HepG2 (cell line): ENCODE measurements around the gene TLR1. TPM values are rescaled to one million over a fixed set of nuclear protein-coding genes. Genes with fewer than 3 reads are reported as not detected.

Experiments
- CEBPG ChIP-seq: IDR thresholded peaks from 2 replicates; pipeline ENCODE4 v1.6.1; 2016
- DDIT3 ChIP-seq: sonication (generic); formaldehyde crosslinking; IDR thresholded peaks from 2 replicates; pipeline ENCODE4 v1.4.0; 2020; ENCODE audit warnings: mild to moderate bottlenecking, missing genetic modification reagents
- ETS1 ChIP-seq: sonication (generic); formaldehyde crosslinking; IDR thresholded peaks from 2 replicates; pipeline ENCODE4 v1.4.0; 2020; ENCODE audit warnings: missing genetic modification reagents
- NONO ChIP-seq, 2 experiments: fragments of 450-650 bp in 1 of 2; sonication (generic) in 1 of 2; formaldehyde crosslinking in 1 of 2; IDR thresholded peaks in 1 of 2; conservative IDR thresholded peaks in 1 of 2; 2 replicates each; pipeline versions ENCODE4 v1.6.1 to v1.8.0; 2017 to 2022; ENCODE audit warnings: mild to moderate bottlenecking in 1 of 2, missing genetic modification reagents in 1 of 2, moderate library complexity in 1 of 2
- POLR2AphosphoS2 ChIP-seq: IDR thresholded peaks from 2 replicates; pipeline ENCODE4 v1.6.1; 2011; ENCODE audit warnings: low read depth, low read length, improper control_type of control experiment
- RARA ChIP-seq: IDR thresholded peaks from 2 replicates; pipeline ENCODE4 v1.6.1; 2016; ENCODE audit warnings: missing genetic modification reagents, missing compliant biosample characterization
- RFXAP ChIP-seq: sonication (generic); formaldehyde crosslinking; IDR thresholded peaks from 2 replicates; pipeline ENCODE4 v1.4.0; 2020; ENCODE audit warnings: missing genetic modification reagents, borderline replicate concordance
- ZBTB8A ChIP-seq: sonication (generic); formaldehyde crosslinking; IDR thresholded peaks from 2 replicates; pipeline ENCODE4 v1.4.0; 2020; ENCODE audit warnings: mild to moderate bottlenecking, low read depth, missing genetic modification reagents, borderline replicate concordance
- ZFP90 ChIP-seq: sonication (generic); formaldehyde crosslinking; IDR thresholded peaks from 2 replicates; pipeline ENCODE4 v1.8.0; 2022; ENCODE audit warnings: missing genetic modification reagents, mild to moderate bottlenecking, inconsistent platforms, borderline replicate concordance
- ZNF549 ChIP-seq: sonication (generic); formaldehyde crosslinking; IDR thresholded peaks from 2 replicates; pipeline ENCODE4 v1.5.0; 2020; ENCODE audit warnings: missing genetic modification reagents
- ZNF614 ChIP-seq: IDR thresholded peaks from 2 replicates; pipeline ENCODE4 v1.6.1; 2018; ENCODE audit warnings: missing biosample characterization, missing genetic modification reagents, inconsistent platforms, borderline replicate concordance
- polyA plus RNA-seq, 8 experiments: library from polyadenylated mRNA; depleted of rRNA in 3 of 8; stranded (reverse) in 7 of 8; unstranded in 1 of 8; fragments of >200 nt; fragmentation: Illumina TruSeq in 4 of 8; extraction: Trizol in 4 of 8; gene quantifications; 2 replicates each; pipeline versions ENCODE4 v1.2.1 to v1.2.3, GENCODE V29; 2011 to 2016; ENCODE audit warnings: low read depth in 4 of 8, missing spikeins in 1 of 8, mixed read lengths in 1 of 8; ENCODE audit not compliant: insufficient read depth in 1 of 8
- total RNA-seq, 5 experiments: library from RNA; depleted of rRNA; stranded (reverse); fragments of >200 nt; fragmentation: Illumina TruSeq; extraction: Trizol; gene quantifications; 2 replicates each; pipeline ENCODE4 v1.2.3, GENCODE V29; 2016; ENCODE audit warnings: low read depth in 1 of 5
- TF ChIP-seq, protein P1 (sequence below), 2 experiments: sonication (generic) in 1 of 2; formaldehyde crosslinking in 1 of 2; IDR thresholded peaks; 2 replicates each; pipeline versions ENCODE4 v1.4.0 to v1.6.1; 2018 to 2020; ENCODE audit warnings: missing genetic modification reagents in 2 of 2, borderline replicate concordance in 1 of 2, low read depth in 1 of 2, mild to moderate bottlenecking in 1 of 2, missing biosample characterization in 1 of 2
- TF ChIP-seq, protein P2 (sequence below): IDR thresholded peaks from 2 replicates; pipeline ENCODE4 v1.6.1; 2016

The TLR1 gene
- total and polyA plus RNA-seq, 2 of the 13 experiments (the other 11 are each of a cell fraction or from before 2014, with no cell fraction given): 0.08 to 0.11 TPM

DNA sequence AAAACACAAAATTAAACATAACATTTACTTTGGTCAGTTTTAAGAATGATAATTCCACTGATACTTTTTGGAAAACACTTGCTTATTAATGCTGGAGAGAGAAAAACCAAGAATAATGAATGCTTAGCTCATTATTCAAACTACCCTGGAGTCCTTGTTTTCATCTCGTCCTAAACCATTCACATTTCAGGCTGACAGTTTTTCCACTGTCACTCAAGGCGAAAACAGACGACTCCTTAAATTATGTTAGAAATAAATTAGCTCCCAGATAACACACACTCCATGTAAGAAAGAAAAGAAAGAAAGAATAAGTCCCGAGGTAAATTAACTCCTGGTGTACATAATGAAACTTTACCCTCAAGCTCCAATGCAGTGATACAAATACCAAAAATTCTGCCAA, 55.3 kb downstream of the TLR1 start (continued):
- TF ChIP-seq, protein P1, sequence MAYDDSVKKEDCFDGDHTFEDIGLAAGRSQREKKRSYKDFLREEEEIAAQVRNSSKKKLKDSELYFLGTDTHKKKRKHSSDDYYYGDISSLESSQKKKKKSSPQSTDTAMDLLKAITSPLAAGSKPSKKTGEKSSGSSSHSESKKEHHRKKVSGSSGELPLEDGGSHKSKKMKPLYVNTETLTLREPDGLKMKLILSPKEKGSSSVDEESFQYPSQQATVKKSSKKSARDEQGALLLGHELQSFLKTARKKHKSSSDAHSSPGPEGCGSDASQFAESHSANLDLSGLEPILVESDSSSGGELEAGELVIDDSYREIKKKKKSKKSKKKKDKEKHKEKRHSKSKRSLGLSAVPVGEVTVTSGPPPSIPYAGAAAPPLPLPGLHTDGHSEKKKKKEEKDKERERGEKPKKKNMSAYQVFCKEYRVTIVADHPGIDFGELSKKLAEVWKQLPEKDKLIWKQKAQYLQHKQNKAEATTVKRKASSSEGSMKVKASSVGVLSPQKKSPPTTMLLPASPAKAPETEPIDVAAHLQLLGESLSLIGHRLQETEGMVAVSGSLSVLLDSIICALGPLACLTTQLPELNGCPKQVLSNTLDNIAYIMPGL (CRISPR knock-in tag; IDR thresholded peaks at IDR 0.05; ENCODE audit: borderline replicate concordance in 1 of 2, low read depth in 1 of 2): no peak
- TF ChIP-seq POLR2AphosphoS2 (no peak), ZBTB8A (CRISPR knock-in tag) (no peak), ZNF614 (no peak), RARA (CRISPR knock-in tag) (no peak), ETS1 (CRISPR knock-in tag) (no peak), ZNF549 (CRISPR knock-in tag) (no peak), ZFP90 (CRISPR knock-in tag) (no peak), RFXAP (no peak), CEBPG (CRISPR knock-in tag) (no peak), NONO (IDR thresholded peaks at IDR 0.05) (no peak), NONO (CRISPR knock-in tag; conservative IDR thresholded peaks at IDR 0.05) (no peak), DDIT3 (CRISPR knock-in tag) (no peak)
- TF ChIP-seq, protein P2, sequence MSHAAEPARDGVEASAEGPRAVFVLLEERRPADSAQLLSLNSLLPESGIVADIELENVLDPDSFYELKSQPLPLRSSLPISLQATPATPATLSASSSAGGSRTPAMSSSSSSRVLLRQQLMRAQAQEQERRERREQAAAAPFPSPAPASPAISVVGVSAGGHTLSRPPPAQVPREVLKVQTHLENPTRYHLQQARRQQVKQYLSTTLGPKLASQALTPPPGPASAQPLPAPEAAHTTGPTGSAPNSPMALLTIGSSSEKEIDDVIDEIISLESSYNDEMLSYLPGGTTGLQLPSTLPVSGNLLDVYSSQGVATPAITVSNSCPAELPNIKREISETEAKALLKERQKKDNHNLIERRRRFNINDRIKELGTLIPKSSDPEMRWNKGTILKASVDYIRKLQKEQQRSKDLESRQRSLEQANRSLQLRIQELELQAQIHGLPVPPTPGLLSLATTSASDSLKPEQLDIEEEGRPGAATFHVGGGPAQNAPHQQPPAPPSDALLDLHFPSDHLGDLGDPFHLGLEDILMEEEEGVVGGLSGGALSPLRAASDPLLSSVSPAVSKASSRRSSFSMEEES: no peak
